ENCODE results near the gene TENT5C.
A peak's percentile ranks its signal among the peaks of the same experiment; 100 is the strongest.

The TENT5C gene

DNA sequence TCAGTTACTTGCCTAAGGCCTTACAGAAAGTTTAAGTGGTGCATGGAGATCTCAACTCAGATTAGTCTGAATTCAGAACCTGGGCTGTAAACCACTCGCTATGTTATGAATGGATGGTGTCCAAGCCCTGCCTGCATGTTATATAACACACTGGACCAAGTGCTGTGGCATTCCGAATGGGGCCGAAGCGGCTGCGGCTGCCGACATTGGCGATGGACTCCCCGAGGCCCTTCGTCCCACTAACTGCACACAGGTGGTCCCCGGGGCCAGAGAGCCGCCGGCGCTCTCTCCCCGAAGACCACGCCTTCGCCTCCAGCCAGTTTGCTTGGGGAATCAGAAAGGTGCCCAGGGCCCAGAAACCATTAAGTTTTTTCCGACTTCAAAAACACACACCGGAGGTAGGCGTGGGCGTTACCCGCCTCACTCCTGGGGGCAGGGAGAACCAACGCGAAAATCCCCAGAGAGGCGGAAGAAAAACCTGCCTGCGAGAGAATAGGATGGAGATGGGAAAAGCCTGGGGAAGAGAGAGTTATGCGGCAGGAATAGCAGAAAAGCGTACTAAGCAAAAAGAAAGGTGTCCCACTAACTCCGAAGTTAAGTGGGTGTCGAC is 579 bp upstream of the TENT5C start:
- Histone ChIP-seq H3K36me3 (ENCODE audit: control insufficient read depth, insufficient read depth, low read length) (no peaks in the 10 kb centered on the region), H3K27ac (ENCODE audit: insufficient read depth, low read depth, low read length, poor library complexity, severe bottlenecking) (no peak overlapping the region), H3K4me1 (ENCODE audit: control insufficient read depth, insufficient read depth, low read length) (peaks cover 7% of the 10 kb centered on the region), H3K4me3 (ENCODE audit: insufficient read depth, low read depth, low read length) (peak overlapping the region; percentile 78), H3K9me3 (ENCODE audit: control insufficient read depth, low read length) (no peaks in the 10 kb centered on the region), H3K27me3 (ENCODE audit: control insufficient read depth, insufficient read depth, low read length, poor library complexity, severe bottlenecking) (peaks cover 54% of the 10 kb centered on the region)
- 2% methylated on average over 29 of the region's 29 CpGs for WGBS, 2 experiments

DNA sequence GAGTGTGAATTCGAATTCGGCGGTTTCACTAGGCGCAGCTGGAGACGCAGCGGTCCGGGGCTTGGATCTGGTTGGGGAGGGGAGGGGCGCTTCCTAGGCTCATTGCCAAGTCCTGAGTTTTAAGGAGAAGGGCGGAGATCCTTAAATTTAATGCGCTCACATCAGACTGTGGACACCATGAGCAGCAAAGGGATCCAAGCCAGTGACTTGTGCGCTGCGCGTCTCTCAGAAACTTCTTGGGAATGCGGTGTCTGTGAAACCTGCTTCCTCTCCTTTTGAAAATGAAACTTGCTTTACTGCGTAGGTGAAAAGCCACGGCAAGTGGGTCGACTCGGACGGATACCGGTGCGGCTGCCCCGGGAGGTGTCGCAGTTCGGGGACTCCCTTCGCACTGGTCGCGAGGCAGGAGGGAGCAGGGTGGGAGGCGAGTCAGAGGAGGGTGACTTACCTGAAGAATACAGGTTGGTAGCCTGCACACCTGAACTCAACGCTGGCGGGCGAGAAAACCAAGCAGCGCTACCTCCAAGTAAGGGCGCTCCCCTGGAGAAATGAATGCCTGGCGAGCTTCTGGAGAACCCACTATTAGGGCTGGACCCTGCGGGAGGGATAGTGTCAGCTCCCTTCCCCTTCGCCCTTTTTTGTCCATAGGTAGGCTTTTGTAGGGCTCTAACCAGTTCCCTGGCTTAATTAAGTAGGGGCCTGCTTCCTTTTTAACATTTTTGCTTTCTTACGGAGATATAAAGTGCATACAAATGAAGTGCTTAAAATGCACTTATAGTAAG is 992 bp downstream of the TENT5C start:
- peaks cover 7% of the 10 kb centered on the region for H3K4me1 ChIP-seq (ENCODE audit: control insufficient read depth, insufficient read depth, low read length)
- no peaks in the 10 kb centered on the region for H3K9me3 ChIP-seq (ENCODE audit: control insufficient read depth, low read length)
- H3K4me3 ChIP-seq (ENCODE audit: insufficient read depth, low read depth, low read length) = peak overlapping the region; percentile 78
- WGBS, 2 experiments = 1 to 2% methylated on average over 36 to 37 of the region's 37 CpGs
- H3K27ac ChIP-seq (ENCODE audit: insufficient read depth, low read depth, low read length, poor library complexity, severe bottlenecking) = no peak overlapping the region
- no peaks in the 10 kb centered on the region for H3K36me3 ChIP-seq (ENCODE audit: control insufficient read depth, insufficient read depth, low read length)
- peaks cover 54% of the 10 kb centered on the region for H3K27me3 ChIP-seq (ENCODE audit: control insufficient read depth, insufficient read depth, low read length, poor library complexity, severe bottlenecking)

- WGBS, 2 experiments = 7 to 9% methylated on average over 6 of the region's 6 CpGs
- Histone ChIP-seq H3K27ac (ENCODE audit: insufficient read depth, low read depth, low read length, poor library complexity, severe bottlenecking) (no peak overlapping the region), H3K4me3 (ENCODE audit: insufficient read depth, low read depth, low read length) (no peak overlapping the region)
These were observed 1.6 kb downstream of the TENT5C start for GRCh38 chr1:117607471-117607870.

DNA sequence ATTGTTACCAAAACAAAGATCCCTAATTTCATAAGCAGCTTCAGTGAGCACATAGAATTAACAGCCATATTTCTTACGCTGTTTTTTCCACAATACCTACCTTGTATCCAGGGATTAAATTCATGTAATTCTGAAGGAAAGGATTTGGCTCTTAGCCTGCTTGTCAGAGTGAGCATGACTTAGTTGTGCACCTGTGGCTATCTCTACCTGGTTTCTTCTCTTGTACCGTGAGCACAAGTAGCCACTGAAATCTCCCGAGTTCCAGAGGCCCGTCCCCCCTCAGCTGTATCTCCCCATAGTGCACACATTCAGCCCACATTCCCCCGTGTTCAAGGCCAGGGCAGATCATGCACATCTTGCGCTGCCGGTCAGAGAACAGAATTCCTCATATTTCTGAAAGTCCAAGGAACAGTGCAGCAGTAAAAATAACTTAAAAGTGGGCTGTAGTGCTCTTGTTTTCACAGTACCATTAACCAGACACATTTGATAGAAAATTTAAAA is 2.3 kb downstream of the TENT5C start:
- no peaks in the 10 kb centered on the region for H3K36me3 ChIP-seq (ENCODE audit: control insufficient read depth, insufficient read depth, low read length)
- no peaks in the 10 kb centered on the region for H3K9me3 ChIP-seq (ENCODE audit: control insufficient read depth, low read length)
- H3K4me3 ChIP-seq (ENCODE audit: insufficient read depth, low read depth, low read length) = no peak overlapping the region
- H3K4me1 ChIP-seq (ENCODE audit: control insufficient read depth, insufficient read depth, low read length) = peaks cover 7% of the 10 kb centered on the region
- WGBS, 2 experiments = 84 to 86% methylated on average over 6 to 7 of the region's 7 CpGs
- no peak overlapping the region for H3K27ac ChIP-seq (ENCODE audit: insufficient read depth, low read depth, low read length, poor library complexity, severe bottlenecking)
- peaks cover 49% of the 10 kb centered on the region for H3K27me3 ChIP-seq (ENCODE audit: control insufficient read depth, insufficient read depth, low read length, poor library complexity, severe bottlenecking)

More at GRCh38 chr1:117607471-117607870, 1.6 kb downstream of the TENT5C start:
- H3K27me3 ChIP-seq (ENCODE audit: control insufficient read depth, insufficient read depth, low read length, poor library complexity, severe bottlenecking) = peaks cover 54% of the 10 kb centered on the region
- H3K4me1 ChIP-seq (ENCODE audit: control insufficient read depth, insufficient read depth, low read length) = peaks cover 7% of the 10 kb centered on the region
- H3K9me3 ChIP-seq (ENCODE audit: control insufficient read depth, low read length) = no peaks in the 10 kb centered on the region
- H3K36me3 ChIP-seq (ENCODE audit: control insufficient read depth, insufficient read depth, low read length) = no peaks in the 10 kb centered on the region

- peaks cover 43% of the 10 kb centered on the region for H3K27me3 ChIP-seq (ENCODE audit: control insufficient read depth, insufficient read depth, low read length, poor library complexity, severe bottlenecking)
- no peaks in the 10 kb centered on the region for H3K9me3 ChIP-seq (ENCODE audit: control insufficient read depth, low read length)
- no peak overlapping the region for H3K4me3 ChIP-seq (ENCODE audit: insufficient read depth, low read depth, low read length)
- WGBS, 2 experiments = 76 to 95% methylated on average over 1 of the region's 1 CpG
- H3K36me3 ChIP-seq (ENCODE audit: control insufficient read depth, insufficient read depth, low read length) = no peaks in the 10 kb centered on the region
- no peak overlapping the region for H3K27ac ChIP-seq (ENCODE audit: insufficient read depth, low read depth, low read length, poor library complexity, severe bottlenecking)
- peaks cover 7% of the 10 kb centered on the region for H3K4me1 ChIP-seq (ENCODE audit: control insufficient read depth, insufficient read depth, low read length)
These were observed 2.9 kb downstream of the TENT5C start for GRCh38 chr1:117608758-117609157.

DNA sequence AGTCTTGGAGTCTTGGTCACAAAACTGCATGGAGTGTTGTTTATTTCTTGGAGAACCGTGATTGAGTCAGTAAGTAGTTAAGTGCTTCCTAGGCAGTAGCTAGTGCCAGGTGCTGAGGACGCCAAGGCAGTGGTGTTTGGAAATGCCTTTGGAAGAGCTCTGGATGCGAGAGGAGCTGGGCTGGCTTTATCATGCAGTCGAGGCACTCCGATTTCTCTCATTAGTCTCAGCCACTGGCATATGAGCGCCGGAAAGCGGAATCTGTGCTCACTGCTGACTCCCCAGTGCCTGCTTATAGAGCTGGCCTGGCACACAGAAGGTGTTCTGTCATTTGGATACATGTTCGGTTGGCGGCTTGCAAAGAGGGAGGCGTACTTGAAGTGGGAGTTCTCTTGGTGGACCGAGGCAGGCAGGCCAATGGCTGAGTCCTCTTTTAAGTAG is 3.6 kb downstream of the TENT5C start:
- no peaks in the 10 kb centered on the region for H3K36me3 ChIP-seq (ENCODE audit: control insufficient read depth, insufficient read depth, low read length)
- no peak overlapping the region for H3K27ac ChIP-seq (ENCODE audit: insufficient read depth, low read depth, low read length, poor library complexity, severe bottlenecking)
- peaks cover 36% of the 10 kb centered on the region for H3K27me3 ChIP-seq (ENCODE audit: control insufficient read depth, insufficient read depth, low read length, poor library complexity, severe bottlenecking)
- no peaks in the 10 kb centered on the region for H3K9me3 ChIP-seq (ENCODE audit: control insufficient read depth, low read length)
- no peak overlapping the region for H3K4me3 ChIP-seq (ENCODE audit: insufficient read depth, low read depth, low read length)
- H3K4me1 ChIP-seq (ENCODE audit: control insufficient read depth, insufficient read depth, low read length) = peaks cover 8% of the 10 kb centered on the region
- WGBS, 2 experiments = 92 to 93% methylated on average over 12 of the region's 12 CpGs

GRCh38 chr1:117610036-117610435 is 4.2 kb downstream of the TENT5C start:
- Histone ChIP-seq H3K9me3 (ENCODE audit: control insufficient read depth, low read length) (no peaks in the 10 kb centered on the region), H3K36me3 (ENCODE audit: control insufficient read depth, insufficient read depth, low read length) (no peaks in the 10 kb centered on the region), H3K4me3 (ENCODE audit: insufficient read depth, low read depth, low read length) (no peak overlapping the region), H3K4me1 (ENCODE audit: control insufficient read depth, insufficient read depth, low read length) (peaks cover 13% of the 10 kb centered on the region), H3K27ac (ENCODE audit: insufficient read depth, low read depth, low read length, poor library complexity, severe bottlenecking) (no peak overlapping the region), H3K27me3 (ENCODE audit: control insufficient read depth, insufficient read depth, low read length, poor library complexity, severe bottlenecking) (peaks cover 30% of the 10 kb centered on the region)
- WGBS, 2 experiments = 90 to 92% methylated on average over 4 of the region's 4 CpGs

- Histone ChIP-seq H3K9me3 (ENCODE audit: control insufficient read depth, low read length) (no peaks in the 10 kb centered on the region), H3K27ac (ENCODE audit: insufficient read depth, low read depth, low read length, poor library complexity, severe bottlenecking) (no peak overlapping the region), H3K4me1 (ENCODE audit: control insufficient read depth, insufficient read depth, low read length) (peaks cover 15% of the 10 kb centered on the region), H3K4me3 (ENCODE audit: insufficient read depth, low read depth, low read length) (no peak overlapping the region), H3K36me3 (ENCODE audit: control insufficient read depth, insufficient read depth, low read length) (no peaks in the 10 kb centered on the region), H3K27me3 (ENCODE audit: control insufficient read depth, insufficient read depth, low read length, poor library complexity, severe bottlenecking) (peaks cover 22% of the 10 kb centered on the region)
- 95 to 97% methylated on average over 5 of the region's 5 CpGs for WGBS, 2 experiments
These were observed 5.3 kb downstream of the TENT5C start for GRCh38 chr1:117611121-117611601.

DNA sequence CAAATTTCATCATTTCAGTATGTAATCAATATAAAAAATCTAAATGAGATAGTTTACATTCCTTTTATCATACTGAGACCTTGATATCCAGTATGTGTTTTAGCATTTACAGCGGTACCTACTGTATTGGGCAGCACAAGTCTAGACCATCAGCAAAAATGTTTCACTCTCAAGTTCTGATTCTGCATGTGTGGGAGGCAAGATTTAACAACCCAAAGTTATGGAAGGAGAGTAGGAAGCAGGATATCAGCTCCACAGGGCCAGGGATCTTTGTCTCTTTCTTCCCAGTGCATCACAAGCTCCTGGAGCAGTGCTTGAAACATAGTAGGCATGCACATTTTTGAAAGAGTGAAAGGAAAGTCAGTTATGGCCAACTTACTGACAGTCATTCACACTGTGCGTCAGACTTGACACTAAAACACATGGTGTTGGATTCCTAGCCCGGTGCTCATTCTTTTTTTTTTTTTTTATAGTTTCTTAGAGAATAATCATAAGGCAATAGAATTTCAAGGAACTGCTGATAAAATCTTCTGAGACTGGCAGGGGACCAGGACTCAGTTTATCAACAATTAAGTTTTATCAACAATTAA is 6.1 kb downstream of the TENT5C start:
- Histone ChIP-seq H3K4me3 (ENCODE audit: insufficient read depth, low read depth, low read length) (no peak overlapping the region), H3K27me3 (ENCODE audit: control insufficient read depth, insufficient read depth, low read length, poor library complexity, severe bottlenecking) (peaks cover 14% of the 10 kb centered on the region), H3K4me1 (ENCODE audit: control insufficient read depth, insufficient read depth, low read length) (peaks cover 13% of the 10 kb centered on the region), H3K36me3 (ENCODE audit: control insufficient read depth, insufficient read depth, low read length) (no peaks in the 10 kb centered on the region), H3K9me3 (ENCODE audit: control insufficient read depth, low read length) (no peaks in the 10 kb centered on the region), H3K27ac (ENCODE audit: insufficient read depth, low read depth, low read length, poor library complexity, severe bottlenecking) (no peak overlapping the region)
- WGBS, 2 experiments = 100% methylated on average over 2 of the region's 3 CpGs
